HCT116 (cell line): Measurements from ENCODE around the gene GYS1. TPM values are rescaled to one million over a fixed set of nuclear protein-coding genes. Genes with fewer than 3 reads are reported as not detected.

Experiments used
- ATAC-seq: fragments of 200-7000 bp; cut with Tn5 transposase; 2 replicates; pipeline ENCODE4 v1.9.1; 2020; ENCODE audit warnings: mild to moderate bottlenecking, moderate library complexity
- BruUV-seq: library from RNA; stranded (reverse); fragments of 400-500 nt; replicated peaks from 2 replicates; lab custom pipeline; 2021; lab: Mats Ljungman, UMichigan
- CTCF ChIA-PET: fragments of 300-600 bp; sonication (Branson Sonifier 250); formaldehyde crosslinking; loops from one replicate; lab custom pipeline; 2021; ENCODE audit warnings: antibody characterized with exemption; lab: Charles Lee
- POLR2A ChIA-PET: fragments of 300-600, 350-600 bp; sonication (Branson Sonifier 250); formaldehyde crosslinking; loops from one replicate; lab custom pipeline; 2021; ENCODE audit warnings: antibody characterized with exemption; lab: Charles Lee
- RAD21 ChIA-PET, 2 experiments: fragments of 300-600 bp; sonication (Branson Sonifier 250); formaldehyde crosslinking; loops; one replicate each; lab custom pipeline; 2023; ENCODE audit warnings: low total read pairs in 2 of 2; ENCODE audit not compliant: uncharacterized antibody in 2 of 2, unreplicated experiment in 2 of 2, low non-redundant PET in 1 of 2; lab: Charles Lee
- DNase-seq: peaks from one replicate; pipeline ENCODE4 v3.0.0-alpha.2; 2010; ENCODE audit warnings: low read depth, low spot score
- H2AFZ ChIP-seq: fragments of 200-600 bp; shearing (Covaris generic), sonication (generic); 2 replicates; pipeline ENCODE4 v1.6.1; 2017; ENCODE audit warnings: low read depth, mixed run types, mixed read lengths, antibody characterized with exemption, low read length; ENCODE audit not compliant: poor library complexity, severe bottlenecking
- H3K27ac ChIP-seq: 2 replicates; pipeline ENCODE4 v1.5.1; 2012; ENCODE audit warnings: low read depth, low read length
- H3K27me3 ChIP-seq: fragments of 200-600 bp; sonication (generic); 2 replicates; pipeline ENCODE4 v1.6.1; 2016; ENCODE audit warnings: mixed run types, low read length, mixed read lengths; ENCODE audit not compliant: insufficient read depth
- H3K36me3 ChIP-seq, 2 experiments: fragments of 200-500 bp in 1 of 2; fragments of 200-600 bp in 1 of 2; sonication (Bioruptor generic) in 1 of 2; sonication (generic) in 1 of 2; 2 replicates each; pipeline versions ENCODE4 v1.5.1 to v1.6.1; 2014 to 2016; ENCODE audit warnings: low read length in 2 of 2, inconsistent platforms in 1 of 2, mixed read lengths in 1 of 2, mixed run types in 1 of 2; ENCODE audit not compliant: insufficient read depth in 2 of 2, control insufficient read depth in 1 of 2
- H3K4me1 ChIP-seq, 2 experiments: fragments of 200-600 bp in 1 of 2; sonication (generic) in 1 of 2; 2 replicates each; pipeline versions ENCODE4 v1.5.1 to v1.6.1; 2012 to 2017; ENCODE audit warnings: low read length in 2 of 2, inconsistent platforms in 1 of 2, mild to moderate bottlenecking in 1 of 2, mixed read lengths in 1 of 2, mixed run types in 1 of 2, moderate library complexity in 1 of 2; ENCODE audit not compliant: insufficient read depth in 2 of 2, control insufficient read depth in 1 of 2
- H3K4me2 ChIP-seq: fragments of 200-600 bp; sonication (generic); 2 replicates; pipeline ENCODE4 v1.6.1; 2017; ENCODE audit warnings: mixed run types, low read length, mixed read lengths
- H3K4me3 ChIP-seq, 2 experiments: fragments of 200-600 bp in 1 of 2; sonication (generic) in 1 of 2; replicated peaks in 1 of 2; 2 replicates each; pipeline ENCODE4 v1.5.1; 2011 to 2016; ENCODE audit warnings: low read length in 2 of 2, control low read depth in 1 of 2, low read depth in 1 of 2, mild to moderate bottlenecking in 1 of 2, mixed read lengths in 1 of 2, mixed run types in 1 of 2
- H3K79me2 ChIP-seq: fragments of 200-600 bp; sonication (generic); 2 replicates; pipeline ENCODE4 v1.6.1; 2017; ENCODE audit warnings: mild to moderate bottlenecking, mixed run types, low read length, moderate library complexity, mixed read lengths; ENCODE audit not compliant: insufficient read depth
- H3K9ac ChIP-seq: fragments of 200-600 bp; sonication (generic); 2 replicates; pipeline ENCODE4 v1.6.1; 2016; ENCODE audit warnings: low read length, mixed read lengths
- H3K9me2 ChIP-seq: fragments of 200-600 bp; sonication (generic), shearing (Covaris generic); 2 replicates; pipeline ENCODE4 v1.6.1; 2017; ENCODE audit warnings: mixed run types, mild to moderate bottlenecking, moderate library complexity; ENCODE audit not compliant: insufficient read depth
- H3K9me3 ChIP-seq, 2 experiments: fragments of 200-500 bp in 1 of 2; fragments of 200-600 bp in 1 of 2; sonication (Bioruptor generic) in 1 of 2; sonication (generic) in 1 of 2; 2 replicates each; pipeline ENCODE4 v1.6.1; 2014 to 2017; ENCODE audit warnings: low read length in 2 of 2, mixed read lengths in 2 of 2, inconsistent platforms in 1 of 2, low read depth in 1 of 2, mild to moderate bottlenecking in 1 of 2, mixed run types in 1 of 2, moderate library complexity in 1 of 2; ENCODE audit not compliant: control insufficient read depth in 1 of 2, insufficient read depth in 1 of 2
- H4K20me1 ChIP-seq: fragments of 200-600 bp; sonication (generic), shearing (Covaris generic); 2 replicates; pipeline ENCODE4 v1.6.1; 2017; ENCODE audit warnings: mixed run types, mild to moderate bottlenecking, moderate library complexity; ENCODE audit not compliant: insufficient read depth
- ELF1 ChIP-seq: IDR thresholded peaks from 2 replicates; pipeline ENCODE4 v1.6.1; 2012; ENCODE audit warnings: low read depth, borderline replicate concordance
- POLR2AphosphoS5 ChIP-seq: IDR thresholded peaks from 2 replicates; pipeline ENCODE4 v1.6.1; 2011; ENCODE audit warnings: mild to moderate bottlenecking, low read depth, low read length, moderate library complexity
- SRF ChIP-seq: IDR thresholded peaks from 2 replicates; pipeline ENCODE4 v1.6.1; 2012; ENCODE audit warnings: low read depth
- TCF7L2 ChIP-seq: IDR thresholded peaks from 2 replicates; pipeline ENCODE4 v1.7.0; 2011; ENCODE audit warnings: borderline replicate concordance, inconsistent platforms; ENCODE audit not compliant: insufficient read depth, insufficient read length; ENCODE audit errors: extremely low read depth
- intact Hi-C: fragments of 100-400 bp; cut with micrococcal nuclease; formaldehyde crosslinking; loops from 2 replicates; pipeline ENCODE4 v1.10.0; 2022
- total RNA-seq: library from RNA; stranded (reverse); gene quantifications from one replicate; pipeline ENCODE4 v1.2.1, GENCODE V29; 2021; ENCODE audit not compliant: unreplicated experiment
- TF ChIP-seq, protein P1 (sequence below), 3 experiments: fragments of 200-600 bp in 1 of 3; sonication (generic) in 1 of 3; IDR thresholded peaks in 2 of 3; conservative IDR thresholded peaks in 1 of 3; 2 replicates each; pipeline ENCODE4 v1.5.1; 2012 to 2017; ENCODE audit warnings: low read depth in 2 of 3, low read length in 2 of 3, antibody characterized with exemption in 1 of 3, borderline replicate concordance in 1 of 3, control low read depth in 1 of 3, mild to moderate bottlenecking in 1 of 3, mixed read lengths in 1 of 3, mixed run types in 1 of 3, moderate library complexity in 1 of 3; ENCODE audit not compliant: insufficient read depth in 1 of 3
- TF ChIP-seq, protein P2 (sequence below): IDR thresholded peaks from 2 replicates; pipeline ENCODE4 v1.6.1; 2012; ENCODE audit warnings: low read depth
- TF ChIP-seq, protein P3 (sequence below): IDR thresholded peaks from 2 replicates; pipeline ENCODE4 v1.6.1; 2011; ENCODE audit warnings: mild to moderate bottlenecking, low read length, moderate library complexity; ENCODE audit not compliant: insufficient replicate concordance; ENCODE audit errors: extremely low read depth

The GYS1 gene
- total RNA-seq, 1 experiment from 2014 or later, result 50.7 TPM

DNA sequence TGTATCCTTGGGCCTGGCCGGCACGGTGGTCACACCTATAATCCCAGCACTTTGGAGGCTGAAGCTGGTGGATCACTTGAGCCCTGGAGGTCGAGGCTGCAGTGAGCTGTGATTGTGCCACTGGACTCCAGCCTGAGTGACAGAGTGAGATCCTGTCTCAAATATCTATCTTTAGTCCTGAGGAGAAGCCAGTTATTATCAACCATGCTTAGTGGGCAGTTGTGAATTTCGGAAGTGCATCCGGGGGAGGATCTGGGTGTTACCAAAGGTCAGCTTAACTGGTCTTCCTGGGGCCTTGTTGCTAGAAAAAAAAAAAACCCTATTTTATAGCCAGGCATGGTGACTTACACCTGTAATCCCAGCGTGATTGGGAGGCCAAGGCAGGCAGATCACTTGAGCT is 50.0 kb downstream of the GYS1 start:
- Histone ChIP-seq H3K9ac (no peak overlapping the region), H3K4me2 (no peak overlapping the region), H3K27me3 (no peaks in the 10 kb centered on the region), H3K4me3 (no peak overlapping the region), H3K79me2 (no peaks in the 10 kb centered on the region), H2AFZ (no peak overlapping the region), H3K9me2 (no peaks in the 10 kb centered on the region), H3K9me3 (no peaks in the 10 kb centered on the region), H3K4me1 (no peaks in the 10 kb centered on the region), H4K20me1 (no peaks in the 10 kb centered on the region), H3K36me3 (peaks cover 0 to 7% of the 10 kb centered on the region in 2 experiments; a peak in 1 of 4 replicates), H3K27ac (no peak overlapping the region)
- TF ChIP-seq, protein P1, sequence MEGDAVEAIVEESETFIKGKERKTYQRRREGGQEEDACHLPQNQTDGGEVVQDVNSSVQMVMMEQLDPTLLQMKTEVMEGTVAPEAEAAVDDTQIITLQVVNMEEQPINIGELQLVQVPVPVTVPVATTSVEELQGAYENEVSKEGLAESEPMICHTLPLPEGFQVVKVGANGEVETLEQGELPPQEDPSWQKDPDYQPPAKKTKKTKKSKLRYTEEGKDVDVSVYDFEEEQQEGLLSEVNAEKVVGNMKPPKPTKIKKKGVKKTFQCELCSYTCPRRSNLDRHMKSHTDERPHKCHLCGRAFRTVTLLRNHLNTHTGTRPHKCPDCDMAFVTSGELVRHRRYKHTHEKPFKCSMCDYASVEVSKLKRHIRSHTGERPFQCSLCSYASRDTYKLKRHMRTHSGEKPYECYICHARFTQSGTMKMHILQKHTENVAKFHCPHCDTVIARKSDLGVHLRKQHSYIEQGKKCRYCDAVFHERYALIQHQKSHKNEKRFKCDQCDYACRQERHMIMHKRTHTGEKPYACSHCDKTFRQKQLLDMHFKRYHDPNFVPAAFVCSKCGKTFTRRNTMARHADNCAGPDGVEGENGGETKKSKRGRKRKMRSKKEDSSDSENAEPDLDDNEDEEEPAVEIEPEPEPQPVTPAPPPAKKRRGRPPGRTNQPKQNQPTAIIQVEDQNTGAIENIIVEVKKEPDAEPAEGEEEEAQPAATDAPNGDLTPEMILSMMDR (IDR thresholded peaks at IDR 0.05 in 2 of 3, conservative IDR thresholded peaks at IDR 0.05 in 1 of 3; ENCODE audit: borderline replicate concordance in 1 of 3, insufficient read depth in 1 of 3, low read depth in 2 of 3, low read length in 2 of 3), result no peak
- TF ChIP-seq POLR2AphosphoS5, result no peak
- POLR2A ChIA-PET, result no interaction called here
- CTCF ChIA-PET, result no interaction called here
- RAD21 ChIA-PET, result no interaction called here
- no TSS peak for BruUV-seq
- DNase-seq (no peak), ATAC-seq (no peak)
- intact Hi-C loops, result no loop called here

DNA sequence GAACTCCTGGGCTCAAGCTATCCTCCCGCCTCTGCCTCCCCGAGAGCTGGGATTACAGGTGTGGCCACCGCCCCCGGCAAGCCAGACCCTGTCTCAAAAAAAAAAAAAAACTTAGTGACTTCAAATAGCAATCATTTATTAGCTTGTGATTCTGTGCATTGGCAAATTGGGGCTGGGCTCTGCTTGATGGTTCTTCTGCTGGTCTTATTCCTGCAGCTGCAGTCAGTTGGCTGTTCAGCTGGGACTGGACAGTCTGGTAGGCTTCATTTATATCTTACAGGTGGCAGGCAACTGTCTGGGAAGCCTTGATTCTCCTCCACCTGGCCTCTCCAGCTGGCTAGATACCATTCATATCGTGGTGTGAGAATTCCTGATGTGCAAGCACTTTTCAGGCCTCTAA is 52.2 kb downstream of the GYS1 start:
- ChIA-PET RAD21 (no interaction called here), CTCF (no interaction called here), POLR2A (no interaction called here)
- H3K36me3 ChIP-seq, result peaks cover 0 to 7% of the 10 kb centered on the region in 2 experiments; a peak in 1 of 4 replicates
- no peak overlapping the region for H3K9ac ChIP-seq
- no peaks in the 10 kb centered on the region for H3K9me2 ChIP-seq
- no peak overlapping the region for H2AFZ ChIP-seq
- H3K79me2 ChIP-seq, result no peaks in the 10 kb centered on the region
- H3K4me1 ChIP-seq, result no peaks in the 10 kb centered on the region
- H4K20me1 ChIP-seq, result no peaks in the 10 kb centered on the region
- no peak overlapping the region for H3K4me3 ChIP-seq
- TF ChIP-seq TCF7L2 (no peak), ELF1 (no peak), SRF (no peak), POLR2AphosphoS5 (no peak)
- TF ChIP-seq, protein P2, sequence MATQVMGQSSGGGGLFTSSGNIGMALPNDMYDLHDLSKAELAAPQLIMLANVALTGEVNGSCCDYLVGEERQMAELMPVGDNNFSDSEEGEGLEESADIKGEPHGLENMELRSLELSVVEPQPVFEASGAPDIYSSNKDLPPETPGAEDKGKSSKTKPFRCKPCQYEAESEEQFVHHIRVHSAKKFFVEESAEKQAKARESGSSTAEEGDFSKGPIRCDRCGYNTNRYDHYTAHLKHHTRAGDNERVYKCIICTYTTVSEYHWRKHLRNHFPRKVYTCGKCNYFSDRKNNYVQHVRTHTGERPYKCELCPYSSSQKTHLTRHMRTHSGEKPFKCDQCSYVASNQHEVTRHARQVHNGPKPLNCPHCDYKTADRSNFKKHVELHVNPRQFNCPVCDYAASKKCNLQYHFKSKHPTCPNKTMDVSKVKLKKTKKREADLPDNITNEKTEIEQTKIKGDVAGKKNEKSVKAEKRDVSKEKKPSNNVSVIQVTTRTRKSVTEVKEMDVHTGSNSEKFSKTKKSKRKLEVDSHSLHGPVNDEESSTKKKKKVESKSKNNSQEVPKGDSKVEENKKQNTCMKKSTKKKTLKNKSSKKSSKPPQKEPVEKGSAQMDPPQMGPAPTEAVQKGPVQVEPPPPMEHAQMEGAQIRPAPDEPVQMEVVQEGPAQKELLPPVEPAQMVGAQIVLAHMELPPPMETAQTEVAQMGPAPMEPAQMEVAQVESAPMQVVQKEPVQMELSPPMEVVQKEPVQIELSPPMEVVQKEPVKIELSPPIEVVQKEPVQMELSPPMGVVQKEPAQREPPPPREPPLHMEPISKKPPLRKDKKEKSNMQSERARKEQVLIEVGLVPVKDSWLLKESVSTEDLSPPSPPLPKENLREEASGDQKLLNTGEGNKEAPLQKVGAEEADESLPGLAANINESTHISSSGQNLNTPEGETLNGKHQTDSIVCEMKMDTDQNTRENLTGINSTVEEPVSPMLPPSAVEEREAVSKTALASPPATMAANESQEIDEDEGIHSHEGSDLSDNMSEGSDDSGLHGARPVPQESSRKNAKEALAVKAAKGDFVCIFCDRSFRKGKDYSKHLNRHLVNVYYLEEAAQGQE, result no peak
- TF ChIP-seq, protein P3, sequence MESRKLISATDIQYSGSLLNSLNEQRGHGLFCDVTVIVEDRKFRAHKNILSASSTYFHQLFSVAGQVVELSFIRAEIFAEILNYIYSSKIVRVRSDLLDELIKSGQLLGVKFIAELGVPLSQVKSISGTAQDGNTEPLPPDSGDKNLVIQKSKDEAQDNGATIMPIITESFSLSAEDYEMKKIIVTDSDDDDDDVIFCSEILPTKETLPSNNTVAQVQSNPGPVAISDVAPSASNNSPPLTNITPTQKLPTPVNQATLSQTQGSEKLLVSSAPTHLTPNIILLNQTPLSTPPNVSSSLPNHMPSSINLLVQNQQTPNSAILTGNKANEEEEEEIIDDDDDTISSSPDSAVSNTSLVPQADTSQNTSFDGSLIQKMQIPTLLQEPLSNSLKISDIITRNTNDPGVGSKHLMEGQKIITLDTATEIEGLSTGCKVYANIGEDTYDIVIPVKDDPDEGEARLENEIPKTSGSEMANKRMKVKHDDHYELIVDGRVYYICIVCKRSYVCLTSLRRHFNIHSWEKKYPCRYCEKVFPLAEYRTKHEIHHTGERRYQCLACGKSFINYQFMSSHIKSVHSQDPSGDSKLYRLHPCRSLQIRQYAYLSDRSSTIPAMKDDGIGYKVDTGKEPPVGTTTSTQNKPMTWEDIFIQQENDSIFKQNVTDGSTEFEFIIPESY, result no peak
- TF ChIP-seq, protein P1 (IDR thresholded peaks at IDR 0.05 in 2 of 3, conservative IDR thresholded peaks at IDR 0.05 in 1 of 3; ENCODE audit: borderline replicate concordance in 1 of 3, insufficient read depth in 1 of 3, low read depth in 2 of 3, low read length in 2 of 3), result no peak
- intact Hi-C loops, result no loop called here
- H3K27ac ChIP-seq, result no peak overlapping the region
- no peak for DNase-seq
- H3K27me3 ChIP-seq, result no peaks in the 10 kb centered on the region
- H3K9me3 ChIP-seq, result no peaks in the 10 kb centered on the region
- no peak for ATAC-seq
- H3K4me2 ChIP-seq, result no peak overlapping the region
- no TSS peak for BruUV-seq
